ENCODE results near the gene IGF2BP2.

IGF2BP2 gene

DNA sequence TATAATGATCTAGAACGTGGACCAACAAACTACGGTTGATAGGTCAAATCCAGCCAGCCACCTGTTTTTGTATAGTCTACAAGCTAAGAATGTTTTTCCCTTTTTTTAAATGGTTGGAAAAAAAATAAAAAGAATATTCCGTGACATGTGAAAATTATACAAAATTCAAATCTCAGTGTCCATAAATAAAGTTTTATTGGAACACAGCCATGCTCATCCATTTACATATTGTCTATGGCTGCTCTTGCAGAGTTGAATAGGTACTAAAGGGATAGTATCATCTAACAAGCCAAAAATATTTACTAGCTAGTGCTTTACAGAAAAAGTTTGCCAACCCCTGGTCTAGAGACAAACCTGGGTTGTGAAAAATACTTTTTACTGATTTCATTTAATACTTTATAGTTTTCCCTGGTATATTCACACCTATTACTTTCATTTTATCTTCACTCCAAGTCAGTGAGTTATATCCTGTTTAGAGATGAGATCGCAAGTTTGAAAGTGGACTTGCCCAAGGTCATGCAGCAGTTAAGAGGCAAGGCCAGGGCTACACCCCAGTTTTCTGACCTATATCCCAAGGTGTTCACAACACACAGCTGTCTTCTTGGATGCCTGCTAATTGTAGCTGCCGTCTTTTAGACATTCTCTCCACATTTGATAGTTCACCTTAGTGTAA, 58.4 kb downstream of the IGF2BP2 start:
- H3K18ac ChIP-seq (ENCODE audit: low read length) = no peak overlapping the region
- no peak overlapping the region for H4K8ac ChIP-seq (ENCODE audit: low read depth, low read length)
- no peak overlapping the region for H2BK120ac ChIP-seq (ENCODE audit: insufficient read depth, low read length, poor library complexity)
- H3K9me3 ChIP-seq (ENCODE audit: insufficient read depth, low read depth, low read length) = peaks cover 2% of the 10 kb centered on the region
- H3K36me3 ChIP-seq (ENCODE audit: control insufficient read depth in 1 of 2, insufficient read depth in 2 of 2, low read length in 2 of 2) = no peaks in the 10 kb centered on the region
- H2AFZ ChIP-seq (ENCODE audit: insufficient read depth, low read length, poor library complexity) = no peak overlapping the region
- no peak overlapping the region for H3K14ac ChIP-seq (ENCODE audit: low read length)
- no CpG with 5 or more reads among the region's 5 CpGs for WGBS (ENCODE audit: extremely low coverage, insufficient coverage, insufficient read length)
- no peak overlapping the region for H2BK5ac ChIP-seq (ENCODE audit: low read depth, low read length, poor library complexity)
- DNase-seq = no peak
- H3K79me1 ChIP-seq (ENCODE audit: low read length) = peaks cover 2% of the 10 kb centered on the region
- H3K27ac ChIP-seq (ENCODE audit: low read depth, low read length) = no peak overlapping the region
- H3K4me3 ChIP-seq (ENCODE audit: low read depth, low read length) = no peak overlapping the region
- H3K4me2 ChIP-seq (ENCODE audit: low read length) = no peak overlapping the region
- peaks cover 7 to 19% of the 10 kb centered on the region in 2 experiments for H3K4me1 ChIP-seq (ENCODE audit: control insufficient read depth in 1 of 2, insufficient read depth in 2 of 2, low read length in 2 of 2)
- no peak overlapping the region for H2AK5ac ChIP-seq (ENCODE audit: low read length)
- no peak overlapping the region for H3K9ac ChIP-seq (ENCODE audit: low read length)
- H4K91ac ChIP-seq (ENCODE audit: low read depth, low read length) = no peak overlapping the region
- H3K79me2 ChIP-seq (ENCODE audit: control insufficient read depth, insufficient read depth, low read length, poor library complexity) = peaks cover 8% of the 10 kb centered on the region
- H3K4ac ChIP-seq (ENCODE audit: low read depth, low read length) = peak overlapping the region; percentile 57
- H2BK12ac ChIP-seq (ENCODE audit: low read length) = no peak overlapping the region
- H4K12ac ChIP-seq (ENCODE audit: low read depth, low read length) = no peak overlapping the region
- H3K27me3 ChIP-seq (ENCODE audit: insufficient read depth, low read length) = no peaks in the 10 kb centered on the region
- H3K23ac ChIP-seq (ENCODE audit: low read length) = no peak overlapping the region

DNA sequence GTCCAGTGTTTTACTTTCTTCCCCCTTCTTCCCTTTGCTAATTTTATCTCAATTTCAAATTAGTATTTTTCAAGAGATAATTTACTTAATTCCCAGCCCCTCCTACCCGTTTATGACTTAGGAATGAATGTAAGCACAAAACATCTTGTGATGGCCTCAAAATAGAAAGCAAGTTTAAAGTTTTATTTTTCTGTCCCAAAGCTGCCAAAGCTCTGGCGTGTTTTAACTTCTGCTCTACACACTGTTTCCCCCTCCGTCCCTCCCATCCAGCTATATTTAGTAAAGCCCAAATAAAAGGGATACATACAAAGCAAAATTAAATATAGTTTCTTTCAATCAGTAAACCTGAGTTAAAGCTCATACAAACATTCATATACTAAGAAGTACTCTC, 59.9 kb downstream of the IGF2BP2 start:
- Histone ChIP-seq H2AFZ (ENCODE audit: insufficient read depth, low read length, poor library complexity) (no peak overlapping the region), H3K4me1 (ENCODE audit: control insufficient read depth in 1 of 2, insufficient read depth in 2 of 2, low read length in 2 of 2) (peaks cover 3 to 11% of the 10 kb centered on the region in 2 experiments), H3K36me3 (ENCODE audit: control insufficient read depth in 1 of 2, insufficient read depth in 2 of 2, low read length in 2 of 2) (no peaks in the 10 kb centered on the region), H4K91ac (ENCODE audit: low read depth, low read length) (no peak overlapping the region), H3K9me3 (ENCODE audit: insufficient read depth, low read depth, low read length) (peaks cover 2% of the 10 kb centered on the region), H3K23ac (ENCODE audit: low read length) (no peak overlapping the region), H2BK12ac (ENCODE audit: low read length) (no peak overlapping the region), H2BK120ac (ENCODE audit: insufficient read depth, low read length, poor library complexity) (no peak overlapping the region), H4K12ac (ENCODE audit: low read depth, low read length) (no peak overlapping the region), H3K18ac (ENCODE audit: low read length) (no peak overlapping the region), H3K27me3 (ENCODE audit: insufficient read depth, low read length) (no peaks in the 10 kb centered on the region), H2AK5ac (ENCODE audit: low read length) (no peak overlapping the region), H3K9ac (ENCODE audit: low read length) (no peak overlapping the region), H3K4me2 (ENCODE audit: low read length) (no peak overlapping the region), H4K8ac (ENCODE audit: low read depth, low read length) (no peak overlapping the region), H3K14ac (ENCODE audit: low read length) (no peak overlapping the region), H3K4ac (ENCODE audit: low read depth, low read length) (peak overlapping the region; percentile 72), H3K4me3 (ENCODE audit: low read depth, low read length) (no peak overlapping the region), H3K79me1 (ENCODE audit: low read length) (no peaks in the 10 kb centered on the region), H3K27ac (ENCODE audit: low read depth, low read length) (no peak overlapping the region), H3K79me2 (ENCODE audit: control insufficient read depth, insufficient read depth, low read length, poor library complexity) (peaks cover 6% of the 10 kb centered on the region), H2BK5ac (ENCODE audit: low read depth, low read length, poor library complexity) (no peak overlapping the region)
- no CpG with 5 or more reads among the region's 3 CpGs for WGBS (ENCODE audit: extremely low coverage, insufficient coverage, insufficient read length)
- no peak for DNase-seq

DNA sequence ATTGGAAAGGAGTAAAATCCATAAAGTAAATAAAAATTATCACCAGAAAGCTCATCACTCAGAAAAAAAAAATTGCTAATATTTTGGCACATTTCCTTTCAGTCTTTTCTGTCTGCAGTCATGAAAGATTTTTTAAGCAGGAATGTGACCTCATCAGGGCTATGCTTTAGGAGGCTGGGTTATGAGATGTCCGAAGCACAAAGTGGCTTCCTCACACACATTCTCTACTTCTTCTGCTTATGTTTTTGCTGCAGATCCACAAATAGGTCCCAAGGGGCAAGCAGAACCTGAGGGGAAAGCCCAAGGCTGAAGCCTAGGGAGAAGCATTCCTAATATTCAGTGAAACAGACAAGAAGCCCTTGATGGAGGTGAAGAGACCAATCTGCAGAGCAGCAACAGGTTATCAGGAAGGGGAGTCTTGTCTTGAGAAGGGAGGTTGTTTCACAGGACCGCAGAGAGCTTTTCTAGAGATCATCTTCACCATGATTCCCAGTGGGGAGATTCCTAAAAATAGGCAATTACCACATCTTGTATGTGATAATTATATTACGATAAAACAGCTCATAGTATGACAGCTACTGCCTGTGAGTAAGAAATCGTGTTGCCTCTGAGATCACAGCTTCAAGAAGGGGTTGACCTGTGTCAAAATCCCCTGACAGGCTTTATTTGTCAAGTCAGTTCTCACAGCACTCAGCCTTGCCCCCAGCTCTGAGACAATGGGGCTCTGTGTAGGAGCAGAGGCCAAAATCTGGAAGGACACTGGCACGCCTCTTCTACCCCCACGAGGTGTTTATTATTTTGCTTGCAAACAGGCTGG, 60.5 kb downstream of the IGF2BP2 start:
- Histone ChIP-seq H3K27ac (ENCODE audit: low read depth, low read length) (no peak overlapping the region), H4K91ac (ENCODE audit: low read depth, low read length) (no peak overlapping the region), H3K14ac (ENCODE audit: low read length) (no peak overlapping the region), H3K4ac (ENCODE audit: low read depth, low read length) (peak overlapping the region; percentile 72), H2AK5ac (ENCODE audit: low read length) (no peak overlapping the region), H2BK120ac (ENCODE audit: insufficient read depth, low read length, poor library complexity) (no peak overlapping the region), H3K36me3 (ENCODE audit: control insufficient read depth in 1 of 2, insufficient read depth in 2 of 2, low read length in 2 of 2) (no peaks in the 10 kb centered on the region), H3K79me1 (ENCODE audit: low read length) (no peaks in the 10 kb centered on the region), H3K9ac (ENCODE audit: low read length) (no peak overlapping the region), H3K27me3 (ENCODE audit: insufficient read depth, low read length) (no peaks in the 10 kb centered on the region), H3K4me3 (ENCODE audit: low read depth, low read length) (no peak overlapping the region), H3K79me2 (ENCODE audit: control insufficient read depth, insufficient read depth, low read length, poor library complexity) (peaks cover 4% of the 10 kb centered on the region), H3K18ac (ENCODE audit: low read length) (no peak overlapping the region), H2AFZ (ENCODE audit: insufficient read depth, low read length, poor library complexity) (no peak overlapping the region), H3K9me3 (ENCODE audit: insufficient read depth, low read depth, low read length) (peaks cover 2% of the 10 kb centered on the region), H4K8ac (ENCODE audit: low read depth, low read length) (no peak overlapping the region), H3K4me1 (ENCODE audit: control insufficient read depth in 1 of 2, insufficient read depth in 2 of 2, low read length in 2 of 2) (peaks cover 3 to 10% of the 10 kb centered on the region in 2 experiments), H4K12ac (ENCODE audit: low read depth, low read length) (no peak overlapping the region), H3K4me2 (ENCODE audit: low read length) (no peak overlapping the region), H3K23ac (ENCODE audit: low read length) (no peak overlapping the region), H2BK5ac (ENCODE audit: low read depth, low read length, poor library complexity) (no peak overlapping the region), H2BK12ac (ENCODE audit: low read length) (no peak overlapping the region)
- no CpG with 5 or more reads among the region's 6 CpGs for WGBS (ENCODE audit: extremely low coverage, insufficient coverage, insufficient read length)
- DNase-seq = peak in 1 of 2 donors; percentile 34

DNA sequence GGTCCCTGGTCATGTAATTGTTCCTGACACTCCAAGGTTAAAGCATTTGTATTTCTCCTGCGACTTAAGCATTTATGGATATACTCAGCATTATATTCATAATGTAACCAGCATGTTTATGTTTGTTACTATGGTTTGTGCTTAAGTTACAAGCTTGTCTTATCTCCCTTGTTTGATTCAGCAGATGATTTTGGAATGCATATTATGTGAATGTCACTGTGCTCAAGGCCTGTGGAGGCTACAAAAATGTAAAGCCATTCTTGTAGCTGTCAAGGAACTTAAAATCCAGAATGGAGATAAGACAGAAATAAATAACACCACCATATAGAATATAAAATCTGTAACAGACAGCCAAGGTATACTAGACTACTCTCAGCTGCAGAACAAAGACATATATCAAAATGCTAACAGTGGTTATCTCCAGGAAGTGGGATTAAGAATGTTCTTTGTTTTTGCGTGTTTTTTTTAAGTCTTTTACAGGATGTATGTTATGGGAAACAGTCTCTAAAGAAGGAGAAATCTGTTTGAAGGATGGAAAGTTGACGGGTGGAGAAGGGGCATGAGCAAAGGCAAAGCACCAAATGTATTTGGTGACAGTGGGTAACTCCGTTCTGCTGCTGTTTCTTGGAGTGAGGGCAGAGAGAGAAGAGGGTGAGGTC, 61.4 kb downstream of the IGF2BP2 start:
- no peak overlapping the region for H2AFZ ChIP-seq (ENCODE audit: insufficient read depth, low read length, poor library complexity)
- no peak overlapping the region for H2BK120ac ChIP-seq (ENCODE audit: insufficient read depth, low read length, poor library complexity)
- no peak overlapping the region for H3K4me3 ChIP-seq (ENCODE audit: low read depth, low read length)
- DNase-seq = peak; percentile 60 to 92
- no peaks in the 10 kb centered on the region for H3K27me3 ChIP-seq (ENCODE audit: insufficient read depth, low read length)
- no peak overlapping the region for H3K27ac ChIP-seq (ENCODE audit: low read depth, low read length)
- no peak overlapping the region for H2BK12ac ChIP-seq (ENCODE audit: low read length)
- H3K18ac ChIP-seq (ENCODE audit: low read length) = no peak overlapping the region
- peaks cover 3 to 7% of the 10 kb centered on the region in 2 experiments for H3K4me1 ChIP-seq (ENCODE audit: control insufficient read depth in 1 of 2, insufficient read depth in 2 of 2, low read length in 2 of 2)
- peaks cover 4% of the 10 kb centered on the region for H3K79me2 ChIP-seq (ENCODE audit: control insufficient read depth, insufficient read depth, low read length, poor library complexity)
- H4K12ac ChIP-seq (ENCODE audit: low read depth, low read length) = no peak overlapping the region
- no peaks in the 10 kb centered on the region for H3K79me1 ChIP-seq (ENCODE audit: low read length)
- WGBS (ENCODE audit: extremely low coverage, insufficient coverage, insufficient read length) = no CpG with 5 or more reads among the region's 4 CpGs
- H3K4ac ChIP-seq (ENCODE audit: low read depth, low read length) = peak overlapping the region; percentile 39
- no peak overlapping the region for H3K9ac ChIP-seq (ENCODE audit: low read length)
- no peak overlapping the region for H4K91ac ChIP-seq (ENCODE audit: low read depth, low read length)
- peaks cover 2% of the 10 kb centered on the region for H3K9me3 ChIP-seq (ENCODE audit: insufficient read depth, low read depth, low read length)
- H3K14ac ChIP-seq (ENCODE audit: low read length) = no peak overlapping the region
- H2AK5ac ChIP-seq (ENCODE audit: low read length) = no peak overlapping the region
- H4K8ac ChIP-seq (ENCODE audit: low read depth, low read length) = no peak overlapping the region
- H3K4me2 ChIP-seq (ENCODE audit: low read length) = no peak overlapping the region
- no peaks in the 10 kb centered on the region for H3K36me3 ChIP-seq (ENCODE audit: control insufficient read depth in 1 of 2, insufficient read depth in 2 of 2, low read length in 2 of 2)
- no peak overlapping the region for H3K23ac ChIP-seq (ENCODE audit: low read length)
- no peak overlapping the region for H2BK5ac ChIP-seq (ENCODE audit: low read depth, low read length, poor library complexity)
